H9 (cell line): ENCODE measurements around the gene PLCL1. TPM values are rescaled to one million over a fixed set of nuclear protein-coding genes. Genes with fewer than 3 reads are reported as not detected.

Source experiments
- DNase-seq: peaks from one replicate; pipeline ENCODE4 v3.0.0-alpha.2; 2017
- H2AFZ ChIP-seq: one replicate; pipeline ENCODE4 v1.6.1; 2013; ENCODE audit warnings: mild to moderate bottlenecking, low read length, control low read depth, moderate library complexity
- H2AK5ac ChIP-seq: 2 replicates; pipeline ENCODE4 v1.6.1; 2013; ENCODE audit warnings: low read length, control low read depth, mixed read lengths; ENCODE audit not compliant: insufficient read length
- H2BK120ac ChIP-seq: one replicate; pipeline ENCODE4 v1.6.1; 2013; ENCODE audit warnings: low read depth, mild to moderate bottlenecking, low read length, control low read depth, inconsistent platforms; ENCODE audit not compliant: poor library complexity, severe bottlenecking
- H2BK12ac ChIP-seq: 2 replicates; pipeline ENCODE4 v1.6.1; 2013; ENCODE audit warnings: low read length, control low read depth, mixed read lengths, low read depth; ENCODE audit not compliant: insufficient read length
- H2BK15ac ChIP-seq: 2 replicates; pipeline ENCODE4 v1.6.1; 2013; ENCODE audit warnings: low read depth, low read length, control low read depth
- H2BK20ac ChIP-seq: one replicate; pipeline ENCODE4 v1.6.1; 2013; ENCODE audit warnings: low read depth, mild to moderate bottlenecking, low read length, control low read depth, inconsistent platforms; ENCODE audit not compliant: poor library complexity, severe bottlenecking
- H2BK5ac ChIP-seq: 2 replicates; pipeline ENCODE4 v1.6.1; 2013; ENCODE audit warnings: low read length, control low read depth, mixed read lengths; ENCODE audit not compliant: insufficient read length
- H3K14ac ChIP-seq: 2 replicates; pipeline ENCODE4 v1.6.1; 2013; ENCODE audit warnings: low read length, control low read depth; ENCODE audit not compliant: insufficient read depth
- H3K18ac ChIP-seq: 2 replicates; pipeline ENCODE4 v1.6.1; 2013; ENCODE audit warnings: low read depth, mild to moderate bottlenecking, mixed read lengths, low read length, control low read depth; ENCODE audit not compliant: insufficient read length
- H3K23ac ChIP-seq: 2 replicates; pipeline ENCODE4 v1.6.1; 2013; ENCODE audit warnings: low read length, control low read depth, mixed read lengths, low read depth; ENCODE audit not compliant: insufficient read length
- H3K23me2 ChIP-seq: 2 replicates; pipeline ENCODE4 v1.6.1; 2013; ENCODE audit warnings: low read depth, mild to moderate bottlenecking, mixed read lengths, low read length, control low read depth; ENCODE audit not compliant: insufficient read length, poor library complexity, severe bottlenecking
- H3K27ac ChIP-seq: 2 replicates; pipeline ENCODE4 v1.5.1; 2013; ENCODE audit warnings: low read length, control low read depth, mixed read lengths, low read depth; ENCODE audit not compliant: insufficient read length
- H3K27me3 ChIP-seq: 2 replicates; pipeline ENCODE4 v1.6.1; 2013; ENCODE audit warnings: low read length, control low read depth, inconsistent platforms; ENCODE audit not compliant: insufficient read depth
- H3K4ac ChIP-seq: 2 replicates; pipeline ENCODE4 v1.6.1; 2013; ENCODE audit warnings: low read depth, mild to moderate bottlenecking, control low read depth, inconsistent platforms, low read length, moderate library complexity
- H3K4me1 ChIP-seq: 2 replicates; pipeline ENCODE4 v1.6.1; 2013; ENCODE audit warnings: low read length, control low read depth, inconsistent platforms; ENCODE audit not compliant: insufficient read depth
- H3K4me2 ChIP-seq: 2 replicates; pipeline ENCODE4 v1.6.1; 2013; ENCODE audit warnings: low read length, control low read depth, mixed read lengths; ENCODE audit not compliant: insufficient read length, insufficient read depth
- H3K56ac ChIP-seq: 2 replicates; pipeline ENCODE4 v1.6.1; 2013; ENCODE audit warnings: low read depth, mild to moderate bottlenecking, mixed read lengths, low read length, control low read depth; ENCODE audit not compliant: insufficient read length
- H3K79me1 ChIP-seq: 2 replicates; pipeline ENCODE4 v1.6.1; 2013; ENCODE audit warnings: low read depth, mild to moderate bottlenecking, moderate library complexity, low read length, control low read depth, inconsistent platforms; ENCODE audit not compliant: insufficient read depth, poor library complexity, severe bottlenecking
- H3K79me2 ChIP-seq: 2 replicates; pipeline ENCODE4 v1.6.1; 2013; ENCODE audit warnings: low read length, control low read depth, inconsistent platforms; ENCODE audit not compliant: insufficient read depth
- H3K9ac ChIP-seq: 2 replicates; pipeline ENCODE4 v1.6.1; 2013; ENCODE audit warnings: low read length, control low read depth, mixed read lengths; ENCODE audit not compliant: insufficient read length; ENCODE audit errors: extremely low read depth
- H3K9me3 ChIP-seq: one replicate; pipeline ENCODE4 v1.6.1; 2013; ENCODE audit warnings: low read depth, low read length, inconsistent platforms; ENCODE audit not compliant: control insufficient read depth
- H3T11ph ChIP-seq: one replicate; pipeline ENCODE4 v1.6.1; 2013; ENCODE audit warnings: mild to moderate bottlenecking, low read length, control low read depth, inconsistent platforms
- H4K20me1 ChIP-seq: one replicate; pipeline ENCODE4 v1.6.1; 2013; ENCODE audit not compliant: control insufficient read depth, insufficient read length, insufficient read depth
- H4K5ac ChIP-seq: 2 replicates; pipeline ENCODE4 v1.6.1; 2013; ENCODE audit warnings: low read depth, mild to moderate bottlenecking, mixed read lengths, low read length, control low read depth; ENCODE audit not compliant: insufficient read length
- H4K8ac ChIP-seq: replicated peaks from 2 replicates; pipeline ENCODE4 v1.6.1; 2013; ENCODE audit warnings: low read length, control low read depth, mixed read lengths, low read depth; ENCODE audit not compliant: insufficient read length
- H4K91ac ChIP-seq: 2 replicates; pipeline ENCODE4 v1.6.1; 2013; ENCODE audit warnings: low read depth, mild to moderate bottlenecking, moderate library complexity, mixed read lengths, low read length, control low read depth; ENCODE audit not compliant: insufficient read length
- H3K27ac Mint-ChIP-seq, 3 experiments: 2 replicates in 2 of 3; 3 replicates in 1 of 3; pipeline ENCODE4 v1.8.0; 2020 to 2021; ENCODE audit warnings: mixed read lengths in 3 of 3, mild to moderate bottlenecking in 1 of 3, moderate library complexity in 1 of 3
- H3K27me3 Mint-ChIP-seq: 2 replicates; pipeline ENCODE4 v1.8.0; 2021; ENCODE audit warnings: low read depth, mild to moderate bottlenecking, moderate library complexity, mixed read lengths
- H3K36me3 Mint-ChIP-seq, 3 experiments: 2 replicates in 2 of 3; 3 replicates in 1 of 3; pipeline ENCODE4 v1.8.0; 2020 to 2021; ENCODE audit warnings: low read depth in 3 of 3, mixed read lengths in 3 of 3; ENCODE audit not compliant: insufficient read depth in 1 of 3
- H3K4me1 Mint-ChIP-seq, 2 experiments: 2 replicates each; pipeline ENCODE4 v1.8.0; 2020; ENCODE audit warnings: mixed read lengths in 2 of 2
- H3K4me3 Mint-ChIP-seq, 2 experiments: 2 replicates in 1 of 2; 3 replicates in 1 of 2; pipeline ENCODE4 v1.8.0; 2020 to 2021; ENCODE audit warnings: mild to moderate bottlenecking in 2 of 2, mixed read lengths in 2 of 2, moderate library complexity in 1 of 2
- H3K9me3 Mint-ChIP-seq, 2 experiments: 2 replicates in 1 of 2; 3 replicates in 1 of 2; pipeline ENCODE4 v1.8.0; 2020; ENCODE audit warnings: mild to moderate bottlenecking in 2 of 2, mixed read lengths in 2 of 2, moderate library complexity in 1 of 2
- WGBS: extraction: QIAGEN DNeasy Blood & Tissue Kit; methylation state at CpG from one replicate; pipeline ENCODE4 v1.1.7; 2013; ENCODE audit warnings: missing lambda C conversion rate, low lambda C conversion rate, mixed read lengths; ENCODE audit not compliant: insufficient read length; ENCODE audit errors: extremely low coverage; 5-methylcytosine and 5-hydroxymethylcytosine counted together
- total RNA-seq: library from RNA; stranded (reverse); gene quantifications from 2 replicates; pipeline ENCODE4 v1.2.1, GENCODE V29; 2021
- TF ChIP-seq, protein P1 (sequence below): fragments of 200-600 bp; sonication (generic); conservative IDR thresholded peaks from 3 replicates; pipeline ENCODE4 v1.8.0; 2021; ENCODE audit warnings: antibody characterized with exemption, mild to moderate bottlenecking

Gene PLCL1
- total RNA-seq, 1 experiment from 2014 or later = 0.04 TPM

DNA sequence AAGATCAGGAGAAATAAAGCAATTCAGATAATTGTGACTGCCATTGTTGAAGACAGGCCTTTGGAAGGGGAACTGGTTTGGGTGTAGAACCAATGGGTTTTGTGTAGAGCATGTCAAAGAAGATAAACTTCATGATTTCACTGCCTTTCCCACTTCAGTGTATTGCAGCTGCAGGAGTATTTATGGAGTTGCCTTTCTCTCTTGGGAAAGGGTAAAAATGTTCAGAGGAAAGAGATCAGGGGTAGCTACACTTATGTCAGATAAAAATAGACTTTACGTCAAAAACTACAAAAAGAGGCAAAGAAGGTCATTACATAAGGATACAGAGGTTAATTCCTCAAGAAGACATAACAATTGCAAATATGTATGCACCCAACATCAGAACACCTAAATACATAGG is 249.4 kb downstream of the PLCL1 start:
- no CpG with 5 or more reads among the region's 1 CpG for WGBS
- Histone ChIP-seq H3K4ac (no peak overlapping the region), H2BK5ac (no peak overlapping the region), H2BK12ac (no peak overlapping the region), H2AK5ac (no peak overlapping the region), H3K9me3 (no peaks in the 10 kb centered on the region), H2BK20ac (no peak overlapping the region), H4K91ac (no peak overlapping the region), H3K4me2 (no peak overlapping the region), H3K23me2 (no peaks in the 10 kb centered on the region), H2BK120ac (no peak overlapping the region), H4K8ac (no peak overlapping the region), H3K18ac (no peak overlapping the region), H3K79me1 (no peaks in the 10 kb centered on the region), H3K27ac (no peak overlapping the region), H3K56ac (no peak overlapping the region), H3K9ac (no peak overlapping the region), H4K5ac (no peak overlapping the region), H3K27me3 (no peaks in the 10 kb centered on the region), H3K4me1 (no peaks in the 10 kb centered on the region), H3K79me2 (no peaks in the 10 kb centered on the region), H3K23ac (no peak overlapping the region), H3K14ac (no peak overlapping the region), H4K20me1 (no peaks in the 10 kb centered on the region), H2BK15ac (no peak overlapping the region), H3T11ph (no peak overlapping the region), H2AFZ (no peak overlapping the region)
- Mint-ChIP-seq H3K9me3 (no peaks in the 10 kb centered on the region), H3K27ac (no peak overlapping the region), H3K4me3 (no peak overlapping the region), H3K36me3 (no peaks in the 10 kb centered on the region), H3K4me1 (no peaks in the 10 kb centered on the region), H3K27me3 (peaks cover 2% of the 10 kb centered on the region; the same call in 1 of the 2 replicates)
- TF ChIP-seq, protein P1, sequence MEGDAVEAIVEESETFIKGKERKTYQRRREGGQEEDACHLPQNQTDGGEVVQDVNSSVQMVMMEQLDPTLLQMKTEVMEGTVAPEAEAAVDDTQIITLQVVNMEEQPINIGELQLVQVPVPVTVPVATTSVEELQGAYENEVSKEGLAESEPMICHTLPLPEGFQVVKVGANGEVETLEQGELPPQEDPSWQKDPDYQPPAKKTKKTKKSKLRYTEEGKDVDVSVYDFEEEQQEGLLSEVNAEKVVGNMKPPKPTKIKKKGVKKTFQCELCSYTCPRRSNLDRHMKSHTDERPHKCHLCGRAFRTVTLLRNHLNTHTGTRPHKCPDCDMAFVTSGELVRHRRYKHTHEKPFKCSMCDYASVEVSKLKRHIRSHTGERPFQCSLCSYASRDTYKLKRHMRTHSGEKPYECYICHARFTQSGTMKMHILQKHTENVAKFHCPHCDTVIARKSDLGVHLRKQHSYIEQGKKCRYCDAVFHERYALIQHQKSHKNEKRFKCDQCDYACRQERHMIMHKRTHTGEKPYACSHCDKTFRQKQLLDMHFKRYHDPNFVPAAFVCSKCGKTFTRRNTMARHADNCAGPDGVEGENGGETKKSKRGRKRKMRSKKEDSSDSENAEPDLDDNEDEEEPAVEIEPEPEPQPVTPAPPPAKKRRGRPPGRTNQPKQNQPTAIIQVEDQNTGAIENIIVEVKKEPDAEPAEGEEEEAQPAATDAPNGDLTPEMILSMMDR = no peak
- no peak for DNase-seq
